MV-4-11 (cell line): ENCODE results near the gene CTSD.
A peak's percentile ranks its signal among the peaks of the same experiment; 100 is the strongest.

ENCODE experiments used
- DNase-seq: peaks from one replicate; lab custom pipeline; 2025; lab: John Stamatoyannopoulos, UW

CTSD gene

DNA sequence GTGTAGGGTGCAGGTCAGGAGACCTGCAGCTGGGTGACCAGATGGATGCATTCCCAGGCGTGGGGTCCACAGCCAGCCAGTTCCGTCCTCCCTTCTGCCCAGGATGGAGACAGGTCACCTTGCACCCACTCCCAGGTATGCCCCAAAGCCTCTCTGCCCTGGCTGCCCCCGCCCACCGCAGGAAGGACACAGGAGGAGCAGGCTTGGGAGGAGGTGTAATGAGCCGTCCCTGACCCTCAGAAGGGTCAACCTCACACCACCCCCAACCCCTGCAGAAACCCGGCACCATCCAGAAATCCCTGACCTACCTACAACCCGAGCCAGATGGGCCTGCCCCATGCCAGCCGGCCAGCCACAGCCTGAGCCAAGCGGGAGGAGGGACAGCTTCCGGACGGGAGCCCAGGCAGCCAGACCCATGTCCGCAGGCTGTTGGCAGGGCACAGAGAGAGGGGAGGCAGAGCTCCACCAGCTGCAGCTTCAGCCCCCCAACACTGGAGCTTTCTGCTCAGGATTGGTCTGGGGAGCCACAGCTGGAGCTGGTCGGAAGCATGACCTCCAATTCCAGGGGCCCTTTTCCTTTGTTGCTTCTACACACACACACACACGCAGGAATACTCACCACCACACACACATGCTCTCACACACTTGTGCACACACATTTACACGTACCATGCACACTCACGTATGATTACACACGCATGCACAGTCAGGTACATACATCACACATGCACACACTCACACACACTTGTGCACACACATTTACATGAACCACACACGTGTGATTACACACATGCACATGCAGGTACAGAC, 18.6 kb downstream of the CTSD start:
- DNase-seq = no peak

- DNase-seq = no peak
These were observed 19.4 kb downstream of the CTSD start for GRCh38 chr11:1744137-1744886.

DNA sequence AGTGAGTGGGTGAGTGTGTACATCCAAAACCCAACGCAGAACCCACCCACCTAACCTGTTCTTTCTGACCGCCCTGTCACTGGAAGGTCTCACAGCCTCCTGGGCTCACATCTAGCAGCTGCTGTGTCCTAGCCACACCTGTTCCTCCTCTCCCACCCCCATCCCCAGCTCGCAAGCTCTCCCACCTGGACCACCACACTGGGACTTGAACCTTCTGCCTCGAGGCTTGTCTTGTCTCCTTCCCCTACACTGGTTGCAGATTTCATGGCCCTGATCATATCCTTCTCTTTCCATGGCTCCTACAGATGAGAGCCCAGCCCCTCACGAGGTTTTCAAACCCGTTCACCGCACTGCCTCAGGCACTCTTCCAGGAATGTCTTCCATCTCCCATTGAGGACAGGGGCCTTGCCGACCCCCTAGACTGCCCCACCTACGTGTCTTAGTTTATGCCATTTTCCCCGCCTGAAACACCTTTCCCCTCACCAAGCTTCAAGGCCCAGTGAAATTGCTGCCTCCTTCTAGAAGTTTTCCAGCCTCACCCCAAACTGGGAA, 20.1 kb downstream of the CTSD start:
- DNase-seq = no peak

DNA sequence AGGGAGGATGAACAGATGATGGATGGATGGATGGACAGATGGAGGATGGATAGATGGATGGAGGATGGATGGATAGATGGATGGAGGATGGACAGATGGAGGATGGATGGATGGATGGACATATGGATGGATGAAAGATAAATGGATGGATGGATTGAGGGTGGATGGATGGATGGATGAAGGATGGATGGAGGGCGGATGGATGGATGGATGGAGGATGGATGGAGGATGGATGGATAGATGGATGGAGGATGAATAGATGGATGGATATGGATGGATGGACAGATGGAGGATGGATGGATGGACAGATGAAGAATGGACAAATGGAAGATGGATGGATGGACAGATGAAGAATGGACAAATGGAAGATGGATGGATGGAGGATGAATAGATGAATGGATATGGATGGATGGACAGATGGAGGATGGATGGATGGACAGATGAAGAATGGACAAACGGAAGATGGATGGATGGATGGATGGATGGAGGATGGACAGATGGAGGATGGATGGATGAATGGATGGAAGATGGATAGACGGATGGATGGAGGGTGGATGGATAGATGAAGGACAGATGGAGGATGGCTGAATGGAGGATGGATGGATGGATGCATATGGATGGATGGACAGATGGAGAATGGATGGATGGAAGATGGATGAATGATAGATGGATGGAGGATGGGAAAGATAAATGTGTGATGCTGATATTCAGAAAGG, 20.7 kb downstream of the CTSD start:
- DNase-seq = no peak

GRCh38 chr11:1742371-1742770, 21.4 kb downstream of the CTSD start:
- no peak for DNase-seq

DNA sequence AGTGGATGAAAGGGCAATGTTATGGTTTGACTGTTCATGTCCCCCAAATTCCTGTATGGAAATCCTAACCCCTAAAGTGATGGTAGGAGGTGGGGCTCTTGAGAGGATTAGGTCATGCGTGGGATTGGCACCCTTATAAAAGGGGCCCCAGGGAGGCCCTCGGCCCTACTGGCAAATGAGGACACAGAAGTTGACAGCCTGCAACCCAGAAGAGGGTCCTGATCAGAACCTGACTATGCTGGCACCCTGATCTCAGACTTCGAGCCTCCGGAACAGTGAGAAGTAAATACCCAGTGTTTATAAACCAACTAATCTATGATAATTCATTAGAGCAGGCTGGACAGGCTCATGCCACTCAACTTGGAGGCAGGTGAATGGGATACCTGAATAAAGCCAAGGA, 22.0 kb downstream of the CTSD start:
- DNase-seq = no peak

GRCh38 chr11:1740786-1741530, 22.8 kb downstream of the CTSD start:
- DNase-seq = no peak

- DNase-seq = no peak
These were observed 24.2 kb downstream of the CTSD start for GRCh38 chr11:1739576-1739975.

- DNase-seq = no peak
These were observed 25.3 kb downstream of the CTSD start for GRCh38 chr11:1738380-1738779.

DNA sequence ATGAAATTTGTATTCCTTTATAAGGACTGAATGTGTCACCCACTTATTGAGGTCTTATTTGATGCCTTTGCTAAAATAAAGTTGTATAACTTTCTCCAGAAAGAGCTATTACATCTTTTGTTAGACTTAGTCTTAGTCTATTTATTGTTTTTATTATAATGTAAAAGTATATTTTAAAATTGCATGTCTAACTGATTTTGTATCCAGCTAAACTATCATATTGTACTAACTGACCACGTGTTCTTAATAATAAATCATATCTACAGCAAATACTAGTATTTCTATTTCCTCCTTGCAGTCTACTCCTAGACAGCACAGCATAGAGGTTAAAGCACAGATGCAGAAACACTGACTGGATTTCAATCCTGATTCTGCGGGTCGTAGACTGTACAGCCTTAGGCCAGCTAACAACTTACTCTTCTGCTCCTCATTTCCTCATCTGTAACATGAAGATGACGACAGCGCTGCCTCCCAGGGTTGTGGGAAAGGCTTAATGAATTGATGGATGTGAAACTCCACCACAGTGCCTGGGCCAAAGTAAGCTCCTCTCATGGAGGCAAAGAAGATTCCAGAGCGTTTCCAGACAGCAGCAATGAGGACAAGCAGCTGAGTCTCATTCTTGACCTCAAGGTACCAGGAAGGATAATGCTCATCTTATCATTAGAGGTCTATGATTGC, 26.5 kb downstream of the CTSD start:
- peak; percentile 75 for DNase-seq

- no peak for DNase-seq
These were observed 27.2 kb downstream of the CTSD start for GRCh38 chr11:1736447-1736992.

DNA sequence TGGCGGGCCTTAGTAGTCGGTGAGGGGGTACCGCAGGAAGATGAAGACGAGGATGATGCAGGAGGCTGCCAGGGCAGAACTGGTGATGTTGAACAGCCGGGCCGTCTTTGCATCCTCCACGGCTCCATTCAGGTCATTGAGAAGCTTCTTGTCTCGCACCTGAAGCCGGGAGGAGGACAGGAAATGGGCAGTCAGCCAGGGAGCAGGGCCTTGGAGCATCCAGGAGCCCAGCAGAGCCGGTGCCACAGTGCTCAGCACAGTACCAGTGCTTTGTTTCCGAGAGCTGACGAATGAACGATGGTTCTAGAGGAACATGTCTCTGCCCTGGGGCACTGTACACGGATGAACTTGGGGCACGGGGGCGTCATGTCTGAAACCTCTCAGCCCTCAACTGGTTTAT, 28.5 kb downstream of the CTSD start:
- no peak for DNase-seq

DNA sequence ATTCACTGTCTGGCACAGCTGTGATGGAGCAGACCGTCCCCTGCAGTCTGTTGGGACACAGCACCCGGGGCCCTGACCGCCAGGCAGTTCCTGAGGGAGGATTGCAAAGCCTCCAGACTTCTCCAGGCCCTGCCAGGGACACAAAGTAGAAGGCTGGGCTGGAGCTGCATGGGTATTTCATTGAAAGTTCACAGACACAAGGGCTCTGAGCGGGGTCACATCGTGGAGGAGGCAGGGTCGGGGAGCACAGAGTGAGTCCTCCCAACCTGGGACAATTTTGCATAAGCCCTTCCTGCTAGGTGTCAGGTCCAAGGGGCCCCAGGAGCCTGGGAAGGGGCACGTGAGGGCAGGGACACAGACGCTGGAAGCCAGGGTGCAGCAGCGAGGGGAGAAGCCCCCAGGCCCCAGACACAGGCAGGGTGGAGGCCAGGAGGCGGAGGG, 29.1 kb downstream of the CTSD start:
- DNase-seq = no peak

- no peak for DNase-seq
These were observed 29.7 kb downstream of the CTSD start for GRCh38 chr11:1733716-1734640.

DNA sequence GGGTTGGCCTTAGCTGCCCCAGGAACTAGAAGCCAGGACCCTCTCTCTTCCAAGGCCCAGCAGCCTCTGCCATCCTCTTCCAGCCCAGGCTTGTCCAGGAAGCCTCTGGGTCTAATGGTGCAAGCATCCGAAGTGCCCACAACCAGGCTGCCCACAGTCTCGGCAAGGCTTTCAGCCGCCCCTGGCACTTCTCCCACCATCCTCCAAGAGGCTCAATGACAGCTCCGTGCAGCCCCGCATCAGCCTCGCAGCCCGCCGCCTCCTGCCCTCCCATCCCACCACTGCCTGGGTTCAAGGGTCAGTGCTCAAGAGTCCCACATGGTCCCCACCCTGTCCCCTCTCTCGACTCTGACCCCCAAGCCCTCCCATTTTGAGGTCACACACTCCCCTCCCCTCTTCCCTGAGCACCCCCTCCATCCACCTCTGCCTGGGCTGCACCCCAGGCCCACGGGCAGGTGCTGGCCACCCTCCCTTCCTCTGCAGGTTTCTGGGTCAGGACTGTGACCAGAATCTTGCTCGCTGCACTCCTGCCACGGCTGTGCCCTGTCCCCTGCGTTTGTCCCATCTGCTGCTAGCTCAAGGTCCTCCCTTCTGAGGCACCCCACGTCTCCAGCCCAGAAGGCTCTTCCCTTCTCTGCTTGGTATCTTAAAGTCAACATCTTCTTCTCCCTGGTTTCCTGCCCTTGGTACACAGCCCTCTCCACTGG, 30.6 kb downstream of the CTSD start:
- no peak for DNase-seq

- DNase-seq = no peak
These were observed 31.2 kb downstream of the CTSD start for GRCh38 chr11:1732418-1733008.

- DNase-seq = no peak
These were observed 32.2 kb downstream of the CTSD start for GRCh38 chr11:1731451-1732059.

GRCh38 chr11:1730059-1730629, 33.6 kb downstream of the CTSD start:
- peak; percentile 33 for DNase-seq
